ENCODE results near the gene DDN. TPM values are rescaled to one million over a fixed set of nuclear protein-coding genes. Genes with fewer than 3 reads are reported as not detected.

Gene DDN
- polyA plus RNA-seq, 1 of the 3 experiments (the other 2 are of a cell fraction), result 0.20 TPM

GRCh38 chr12:48979602-48980388 is 19.4 kb downstream of the DDN start:
- Histone ChIP-seq H3K9me2 (no peaks in the 10 kb centered on the region), H3K4me2 (peak overlapping the region; percentile 65), H3K27ac (ENCODE audit: low read depth in 2 of 2, low read length in 1 of 2) (no peak overlapping the region), H3F3A (replicated peaks; ENCODE audit: insufficient read depth) (no peaks in the 10 kb centered on the region), H3K9ac (no peak overlapping the region), H3K4me3 (ENCODE audit: low read depth in 2 of 2, low read length in 1 of 2) (peak overlapping the region; percentile 7 to 17; a peak in 1 of 4 replicates), H3K4me1 (ENCODE audit: control insufficient read depth in 1 of 2, insufficient read depth in 2 of 2, low read depth in 1 of 2, low read length in 1 of 2) (peaks cover 0 to 26% of the 10 kb centered on the region in 2 experiments; a peak in 1 of 4 replicates), H3K79me2 (ENCODE audit: insufficient read depth) (no peaks in the 10 kb centered on the region), H3K36me3 (replicated peaks in 1 of 2; ENCODE audit: control insufficient read depth in 1 of 2, insufficient read depth in 2 of 2, low read length in 1 of 2) (no peaks in the 10 kb centered on the region), H3K9me3 (no peaks in the 10 kb centered on the region), H3K27me3 (ENCODE audit: insufficient read depth) (peaks cover 77% of the 10 kb centered on the region), H4K20me1 (ENCODE audit: insufficient read depth) (no peaks in the 10 kb centered on the region), H2AFZ (ENCODE audit: low read depth) (no peak overlapping the region; the same call in 1 of the 2 replicates)
- 18% methylated on average over 29 of the region's 55 CpGs for WGBS (ENCODE audit: low lambda C conversion rate)
- no peak for TF ChIP-seq SMC3 (IDR thresholded peaks at IDR 0.05; ENCODE audit: low read depth, low read length)
- TF ChIP-seq FOSL2 (IDR thresholded peaks at IDR 0.05; ENCODE audit: borderline replicate concordance, low read depth), result no peak
- no peak for TF ChIP-seq GABPA (IDR thresholded peaks at IDR 0.05; ENCODE audit: low read depth)
- TF ChIP-seq CHD2 (IDR thresholded peaks at IDR 0.05; ENCODE audit: low read length, partially characterized antibody), result no peak
- no peak for TF ChIP-seq MEF2A (IDR thresholded peaks at IDR 0.05; ENCODE audit: borderline replicate concordance, low read depth)
- TF ChIP-seq SIN3A (IDR thresholded peaks at IDR 0.05; ENCODE audit: borderline replicate concordance, low read depth, low read length), result no peak
- no peak for TF ChIP-seq POLR2AphosphoS5 (IDR thresholded peaks at IDR 0.05; ENCODE audit: low read depth, low read length)
- TF ChIP-seq IRF3 (IDR thresholded peaks at IDR 0.05; ENCODE audit: low read depth, low read length), result no peak
- no peak for TF ChIP-seq GATA2 (CRISPR knock-in tag; IDR thresholded peaks at IDR 0.05)
- TF ChIP-seq FOXJ3 (CRISPR knock-in tag; IDR thresholded peaks at IDR 0.05), result no peak
- TF ChIP-seq TEAD4 (IDR thresholded peaks at IDR 0.05; ENCODE audit: borderline replicate concordance, insufficient read depth), result no peak
- no peak for TF ChIP-seq TAF1 (IDR thresholded peaks at IDR 0.05; ENCODE audit: borderline replicate concordance, low read depth, low read length)
- no peak for TF ChIP-seq RCOR1 (IDR thresholded peaks at IDR 0.05; ENCODE audit: low read length)
- no peak for TF ChIP-seq MAX (IDR thresholded peaks at IDR 0.05; ENCODE audit: low read depth)
- no peak for TF ChIP-seq USF2 (IDR thresholded peaks at IDR 0.05; ENCODE audit: borderline replicate concordance, low read depth, low read length)
- TF ChIP-seq EP300 (IDR thresholded peaks at IDR 0.05; ENCODE audit: borderline replicate concordance in 1 of 2, low read depth in 1 of 2, low read length in 1 of 2), result no peak
- POLR2A ChIA-PET, result no interaction called here
- DNase-seq, result no peak
- CTCF ChIA-PET, result interaction anchor here (0.8 to 33.0 kb wide), 11 partner anchors 4 to 127 kb away, joined by 3 to 935 read pairs (median 6); partner anchors contain the start of genes ARF3, DDN, DDX23 and WNT1
